ENCODE measurements around the gene MRC1.

MRC1 gene

GRCh38 chr10:17883621-17884020 is 74.5 kb downstream of the MRC1 start:
- Histone ChIP-seq H3K4me2 (ENCODE audit: low read length) (no peak overlapping the region), H3K79me2 (ENCODE audit: insufficient read depth, low read length) (no peaks in the 10 kb centered on the region), H3K4me1 (ENCODE audit: insufficient read depth, low read length, severe bottlenecking) (no peaks in the 10 kb centered on the region), H3K36me3 (ENCODE audit: insufficient read depth, low read length) (no peaks in the 10 kb centered on the region), H2AFZ (ENCODE audit: low read length) (no peak overlapping the region), H3K27ac (ENCODE audit: low read depth, low read length, poor library complexity, severe bottlenecking) (no peak overlapping the region), H3K27me3 (ENCODE audit: insufficient read depth, low read length) (no peaks in the 10 kb centered on the region), H3K9ac (ENCODE audit: low read length) (no peak overlapping the region), H3K9me3 (ENCODE audit: low read length) (no peaks in the 10 kb centered on the region), H3K4me3 (ENCODE audit: low read depth, low read length, poor library complexity, severe bottlenecking) (no peak overlapping the region), H3K9me2 (ENCODE audit: low read depth, low read length) (no peaks in the 10 kb centered on the region), H4K20me1 (ENCODE audit: insufficient read depth, low read length) (no peaks in the 10 kb centered on the region), H3F3A (ENCODE audit: insufficient read depth, low read length) (no peaks in the 10 kb centered on the region)
- no peak for TF ChIP-seq EZH2 (IDR thresholded peaks at IDR 0.05; ENCODE audit: borderline replicate concordance, low read length)
- no peak for TF ChIP-seq CTCF (IDR thresholded peaks at IDR 0.05; ENCODE audit: low read length)

- Histone ChIP-seq H3K79me2 (ENCODE audit: insufficient read depth, low read length) (no peaks in the 10 kb centered on the region), H4K20me1 (ENCODE audit: insufficient read depth, low read length) (no peaks in the 10 kb centered on the region), H2AFZ (ENCODE audit: low read length) (no peak overlapping the region), H3K4me2 (ENCODE audit: low read length) (no peak overlapping the region), H3K9me2 (ENCODE audit: low read depth, low read length) (no peaks in the 10 kb centered on the region), H3K9me3 (ENCODE audit: low read length) (no peaks in the 10 kb centered on the region), H3K9ac (ENCODE audit: low read length) (no peak overlapping the region), H3K4me1 (ENCODE audit: insufficient read depth, low read length, severe bottlenecking) (no peaks in the 10 kb centered on the region), H3F3A (ENCODE audit: insufficient read depth, low read length) (no peaks in the 10 kb centered on the region), H3K27ac (ENCODE audit: low read depth, low read length, poor library complexity, severe bottlenecking) (no peak overlapping the region), H3K36me3 (ENCODE audit: insufficient read depth, low read length) (no peaks in the 10 kb centered on the region), H3K4me3 (ENCODE audit: low read depth, low read length, poor library complexity, severe bottlenecking) (no peak overlapping the region), H3K27me3 (ENCODE audit: insufficient read depth, low read length) (no peaks in the 10 kb centered on the region)
- TF ChIP-seq EZH2 (IDR thresholded peaks at IDR 0.05; ENCODE audit: borderline replicate concordance, low read length) = no peak
Observed at GRCh38 chr10:17888189-17888588, 79.0 kb downstream of the MRC1 start.

GRCh38 chr10:17891435-17891834 is 82.3 kb downstream of the MRC1 start:
- H4K20me1 ChIP-seq (ENCODE audit: insufficient read depth, low read length) = no peaks in the 10 kb centered on the region
- no peak overlapping the region for H3K4me3 ChIP-seq (ENCODE audit: low read depth, low read length, poor library complexity, severe bottlenecking)
- no peaks in the 10 kb centered on the region for H3K27me3 ChIP-seq (ENCODE audit: insufficient read depth, low read length)
- no peaks in the 10 kb centered on the region for H3K36me3 ChIP-seq (ENCODE audit: insufficient read depth, low read length)
- H3K4me1 ChIP-seq (ENCODE audit: insufficient read depth, low read length, severe bottlenecking) = no peaks in the 10 kb centered on the region
- H3K9me2 ChIP-seq (ENCODE audit: low read depth, low read length) = no peaks in the 10 kb centered on the region
- H3K9ac ChIP-seq (ENCODE audit: low read length) = no peak overlapping the region
- no peaks in the 10 kb centered on the region for H3F3A ChIP-seq (ENCODE audit: insufficient read depth, low read length)
- TF ChIP-seq CTCF (IDR thresholded peaks at IDR 0.05; ENCODE audit: low read length) = no peak
- H3K79me2 ChIP-seq (ENCODE audit: insufficient read depth, low read length) = no peaks in the 10 kb centered on the region
- no peaks in the 10 kb centered on the region for H3K9me3 ChIP-seq (ENCODE audit: low read length)
- no peak overlapping the region for H2AFZ ChIP-seq (ENCODE audit: low read length)
- no peak overlapping the region for H3K4me2 ChIP-seq (ENCODE audit: low read length)
- no peak overlapping the region for H3K27ac ChIP-seq (ENCODE audit: low read depth, low read length, poor library complexity, severe bottlenecking)

GRCh38 chr10:17904564-17904963 is 95.4 kb downstream of the MRC1 start:
- H3K79me2 ChIP-seq (ENCODE audit: insufficient read depth, low read length) = no peaks in the 10 kb centered on the region
- no peak overlapping the region for H3K9ac ChIP-seq (ENCODE audit: low read length)
- H3K36me3 ChIP-seq (ENCODE audit: insufficient read depth, low read length) = no peaks in the 10 kb centered on the region
- H3K9me3 ChIP-seq (ENCODE audit: low read length) = no peaks in the 10 kb centered on the region
- no peak overlapping the region for H2AFZ ChIP-seq (ENCODE audit: low read length)
- H3K4me1 ChIP-seq (ENCODE audit: insufficient read depth, low read length, severe bottlenecking) = no peaks in the 10 kb centered on the region
- no peak overlapping the region for H3K27ac ChIP-seq (ENCODE audit: low read depth, low read length, poor library complexity, severe bottlenecking)
- TF ChIP-seq CTCF (IDR thresholded peaks at IDR 0.05; ENCODE audit: low read length) (no peak), EZH2 (IDR thresholded peaks at IDR 0.05; ENCODE audit: borderline replicate concordance, low read length) (no peak)
- H3K4me2 ChIP-seq (ENCODE audit: low read length) = no peak overlapping the region
- no peak overlapping the region for H3K4me3 ChIP-seq (ENCODE audit: low read depth, low read length, poor library complexity, severe bottlenecking)
- no peaks in the 10 kb centered on the region for H3F3A ChIP-seq (ENCODE audit: insufficient read depth, low read length)
- no peaks in the 10 kb centered on the region for H4K20me1 ChIP-seq (ENCODE audit: insufficient read depth, low read length)
- H3K9me2 ChIP-seq (ENCODE audit: low read depth, low read length) = no peaks in the 10 kb centered on the region
- no peaks in the 10 kb centered on the region for H3K27me3 ChIP-seq (ENCODE audit: insufficient read depth, low read length)

Measured in OCI-LY1 (cell line).